Chondrocyte (in vitro differentiated cells): ENCODE measurements around the gene SCARB1. TPM values are rescaled to one million over a fixed set of nuclear protein-coding genes. Genes with fewer than 3 reads are reported as not detected.

ENCODE experiments used
- DNase-seq: peaks from one replicate; pipeline ENCODE4 v3.0.0; 2021; ENCODE audit warnings: mixed read lengths, low spot score
- H3K27ac Mint-ChIP-seq: one replicate; pipeline ENCODE4 v1.8.0; 2021; ENCODE audit warnings: mild to moderate bottlenecking, moderate library complexity, mixed read lengths; ENCODE audit not compliant: unreplicated experiment
- H3K27me3 Mint-ChIP-seq: 2 replicates; pipeline ENCODE4 v1.8.0; 2021; ENCODE audit warnings: low read depth, mixed read lengths
- H3K36me3 Mint-ChIP-seq: 2 replicates; pipeline ENCODE4 v1.8.0; 2021; ENCODE audit warnings: low read depth, mixed read lengths
- H3K4me1 Mint-ChIP-seq: 2 replicates; pipeline ENCODE4 v1.8.0; 2021; ENCODE audit warnings: low read depth, mild to moderate bottlenecking, mixed read lengths
- H3K4me3 Mint-ChIP-seq: one replicate; pipeline ENCODE4 v1.8.0; 2021; ENCODE audit warnings: mild to moderate bottlenecking, moderate library complexity, mixed read lengths; ENCODE audit not compliant: unreplicated experiment
- H3K9me3 Mint-ChIP-seq: 2 replicates; pipeline ENCODE4 v1.8.0; 2021; ENCODE audit warnings: low read depth, mixed read lengths
- total RNA-seq: library from RNA; stranded (reverse); gene quantifications from 3 replicates; pipeline ENCODE4 v1.2.1, GENCODE V29; 2021
- TF ChIP-seq, protein P1 (sequence below): fragments of 200-600 bp; sonication (generic); IDR thresholded peaks from 2 replicates; pipeline ENCODE4 v1.5.0; 2021; ENCODE audit warnings: antibody characterized with exemption, mild to moderate bottlenecking, moderate library complexity

Gene SCARB1
- total RNA-seq, 1 donor from 2014 or later, result 20.1 TPM

DNA sequence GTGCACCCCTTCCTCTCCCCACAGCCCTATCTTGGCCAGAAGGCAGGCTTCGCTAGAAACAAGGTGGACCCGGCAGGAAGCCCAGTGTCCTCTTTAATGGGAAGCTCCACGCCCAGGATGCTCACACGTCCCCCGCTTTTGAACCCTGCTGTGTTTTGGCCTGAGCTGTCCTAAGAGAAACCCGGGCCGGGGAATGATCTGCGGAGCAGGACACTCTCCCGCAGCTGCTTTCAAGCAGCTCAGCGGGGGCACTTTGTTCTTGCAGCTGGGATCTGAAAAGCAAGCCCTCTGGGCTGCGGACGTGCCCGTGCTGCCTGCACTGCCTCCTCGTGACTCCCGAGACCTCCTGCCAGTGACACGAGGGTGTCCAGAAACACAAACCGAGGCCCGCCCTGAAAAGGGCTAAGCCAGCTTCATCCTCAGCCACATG is 30.0 kb downstream of the SCARB1 start:
- Mint-ChIP-seq H3K9me3 (peaks cover 6% of the 10 kb centered on the region), H3K27ac (no peak overlapping the region), H3K36me3 (no peaks in the 10 kb centered on the region), H3K27me3 (no peaks in the 10 kb centered on the region), H3K4me1 (peaks cover 36% of the 10 kb centered on the region), H3K4me3 (no peak overlapping the region)
- DNase-seq, result no peak
- TF ChIP-seq, protein P1, sequence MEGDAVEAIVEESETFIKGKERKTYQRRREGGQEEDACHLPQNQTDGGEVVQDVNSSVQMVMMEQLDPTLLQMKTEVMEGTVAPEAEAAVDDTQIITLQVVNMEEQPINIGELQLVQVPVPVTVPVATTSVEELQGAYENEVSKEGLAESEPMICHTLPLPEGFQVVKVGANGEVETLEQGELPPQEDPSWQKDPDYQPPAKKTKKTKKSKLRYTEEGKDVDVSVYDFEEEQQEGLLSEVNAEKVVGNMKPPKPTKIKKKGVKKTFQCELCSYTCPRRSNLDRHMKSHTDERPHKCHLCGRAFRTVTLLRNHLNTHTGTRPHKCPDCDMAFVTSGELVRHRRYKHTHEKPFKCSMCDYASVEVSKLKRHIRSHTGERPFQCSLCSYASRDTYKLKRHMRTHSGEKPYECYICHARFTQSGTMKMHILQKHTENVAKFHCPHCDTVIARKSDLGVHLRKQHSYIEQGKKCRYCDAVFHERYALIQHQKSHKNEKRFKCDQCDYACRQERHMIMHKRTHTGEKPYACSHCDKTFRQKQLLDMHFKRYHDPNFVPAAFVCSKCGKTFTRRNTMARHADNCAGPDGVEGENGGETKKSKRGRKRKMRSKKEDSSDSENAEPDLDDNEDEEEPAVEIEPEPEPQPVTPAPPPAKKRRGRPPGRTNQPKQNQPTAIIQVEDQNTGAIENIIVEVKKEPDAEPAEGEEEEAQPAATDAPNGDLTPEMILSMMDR, result no peak

DNA sequence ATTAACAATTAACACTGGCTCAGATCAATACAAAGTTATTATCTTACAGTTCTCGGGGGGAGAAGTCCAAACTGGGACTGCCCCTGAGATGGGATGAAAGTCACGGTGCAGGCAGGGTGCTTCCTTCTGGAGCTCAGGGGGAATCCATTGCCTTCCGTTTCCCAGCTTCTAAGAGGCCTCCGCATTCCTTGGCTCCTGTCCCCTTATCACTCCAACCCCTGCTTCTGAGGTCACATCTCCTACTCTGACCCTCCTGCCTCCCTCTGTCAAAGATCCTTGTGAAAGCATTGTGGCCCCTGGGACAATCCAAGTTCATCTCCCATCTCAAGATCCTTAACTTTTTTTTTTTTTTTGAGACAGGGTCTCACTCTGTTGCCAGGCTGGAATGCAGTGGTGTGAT is 30.8 kb downstream of the SCARB1 start:
- H3K27me3 Mint-ChIP-seq, result no peaks in the 10 kb centered on the region
- TF ChIP-seq, protein P1, result no peak
- no peaks in the 10 kb centered on the region for H3K36me3 Mint-ChIP-seq
- H3K27ac Mint-ChIP-seq, result no peak overlapping the region
- peaks cover 6% of the 10 kb centered on the region for H3K9me3 Mint-ChIP-seq
- no peak for DNase-seq
- no peak overlapping the region for H3K4me3 Mint-ChIP-seq
- peaks cover 37% of the 10 kb centered on the region for H3K4me1 Mint-ChIP-seq

DNA sequence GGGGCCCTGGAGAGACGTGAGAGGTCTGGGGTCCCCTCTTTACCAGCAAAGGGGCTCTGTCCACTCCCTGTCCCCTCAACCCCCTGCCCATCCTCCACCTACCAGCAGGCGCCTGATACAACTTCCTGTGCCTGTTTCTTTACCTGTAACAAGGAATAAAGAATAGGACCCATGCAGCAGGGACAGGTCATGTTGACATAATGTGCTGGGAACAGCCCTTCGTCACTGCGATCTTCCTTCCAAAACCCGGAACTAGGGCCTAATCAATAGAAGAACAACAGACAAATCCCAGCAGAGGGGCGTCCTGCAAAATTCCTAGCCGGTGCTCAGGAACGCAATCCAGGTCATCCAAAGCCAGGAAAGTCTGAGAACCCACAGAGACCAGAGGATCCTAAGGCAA is 32.1 kb downstream of the SCARB1 start:
- Mint-ChIP-seq H3K4me3 (no peak overlapping the region), H3K4me1 (peaks cover 33% of the 10 kb centered on the region), H3K27me3 (no peaks in the 10 kb centered on the region), H3K27ac (no peak overlapping the region), H3K36me3 (no peaks in the 10 kb centered on the region), H3K9me3 (peaks cover 6% of the 10 kb centered on the region)
- DNase-seq, result no peak
- TF ChIP-seq, protein P1, result no peak

DNA sequence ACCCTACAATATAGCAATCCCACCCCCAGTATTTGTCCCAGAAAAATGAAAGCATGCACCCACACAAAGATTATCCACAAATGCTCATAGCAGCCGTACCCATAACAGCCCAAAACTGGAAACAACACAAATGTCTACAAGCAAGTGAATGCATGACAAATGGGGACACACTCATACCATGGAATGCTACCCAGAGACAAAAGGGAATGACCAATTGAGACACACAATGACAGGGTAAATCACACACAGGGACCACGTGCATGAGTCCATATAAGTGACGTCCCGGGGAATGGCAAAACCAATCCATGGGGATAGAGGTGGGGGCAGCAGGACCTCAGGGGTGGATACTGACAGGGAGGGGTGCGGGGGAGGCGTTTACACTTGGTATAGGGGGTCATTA is 33.4 kb downstream of the SCARB1 start:
- no peak for DNase-seq
- Mint-ChIP-seq H3K4me1 (peaks cover 33% of the 10 kb centered on the region), H3K36me3 (no peaks in the 10 kb centered on the region), H3K27ac (no peak overlapping the region), H3K9me3 (peaks cover 6% of the 10 kb centered on the region), H3K27me3 (no peaks in the 10 kb centered on the region), H3K4me3 (no peak overlapping the region)
- TF ChIP-seq, protein P1, result no peak

DNA sequence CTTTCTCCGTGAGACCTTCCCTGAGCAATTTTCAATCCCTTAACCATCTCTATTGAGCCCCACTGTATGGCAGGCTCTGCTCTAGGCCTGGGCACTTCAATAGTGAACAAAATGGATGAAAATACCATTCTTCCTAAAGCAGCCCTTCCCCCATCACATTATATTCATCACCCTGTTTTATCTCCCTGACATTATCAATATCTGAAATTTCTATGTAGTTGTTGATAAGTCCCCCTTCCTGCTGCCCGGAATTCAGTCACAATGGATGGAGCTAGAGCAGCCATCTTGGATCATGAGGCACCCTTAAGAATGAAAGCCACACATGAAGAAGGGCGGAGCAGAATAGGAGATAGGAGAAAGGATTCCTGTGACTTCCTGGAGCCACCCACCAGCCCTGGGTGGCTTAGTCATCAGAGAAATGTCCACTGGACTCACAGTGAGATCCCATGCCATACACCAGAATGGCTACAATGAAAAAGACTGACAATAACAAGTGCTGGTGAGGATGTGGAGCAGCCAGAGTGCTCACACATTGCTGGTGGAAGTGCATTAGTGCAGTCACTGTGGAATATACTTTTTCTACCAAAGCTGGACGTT is 33.9 kb downstream of the SCARB1 start:
- no peak for DNase-seq
- Mint-ChIP-seq H3K4me1 (peaks cover 33% of the 10 kb centered on the region), H3K27me3 (no peaks in the 10 kb centered on the region), H3K9me3 (peaks cover 6% of the 10 kb centered on the region), H3K4me3 (no peak overlapping the region), H3K36me3 (no peaks in the 10 kb centered on the region), H3K27ac (no peak overlapping the region)
- TF ChIP-seq, protein P1, result no peak
